HEK293T (cell line): ENCODE measurements around the gene MIPOL1.
"Not testable (repeated sequence)": the region's sequence is repeated elsewhere in the genome, so short reads cannot be mapped to it uniquely, and the experiment has no call there.

Experiments used
- CTCF ChIA-PET: fragments of 350-600 bp; formaldehyde crosslinking; extraction: SDS; loops from one replicate; lab custom pipeline; 2021; ENCODE audit warnings: antibody characterized with exemption, inconsistent platforms; lab: Yijun Ruan, JAX
- POLR2A ChIA-PET: fragments of 350-600 bp; formaldehyde crosslinking; extraction: SDS; loops from one replicate; lab custom pipeline; 2020; ENCODE audit warnings: antibody characterized with exemption, inconsistent platforms; lab: Yijun Ruan, JAX
- DNase-seq: peaks from one replicate; pipeline ENCODE4 v3.0.0; 2012; ENCODE audit warnings: mixed read lengths; ENCODE audit errors: extremely low spot score
- ARNT ChIP-seq: fragments of 450-650 bp; IDR thresholded peaks from 2 replicates; pipeline ENCODE4 v1.6.1; 2017; ENCODE audit warnings: mild to moderate bottlenecking
- BHLHE40 ChIP-seq: fragments of 450-650 bp; IDR thresholded peaks from 2 replicates; pipeline ENCODE4 v1.6.1; 2016; ENCODE audit warnings: mild to moderate bottlenecking, moderate library complexity, borderline replicate concordance
- CTBP1 ChIP-seq: fragments of 450-650 bp; IDR thresholded peaks from 2 replicates; pipeline ENCODE4 v1.6.1; 2016; ENCODE audit warnings: borderline replicate concordance
- ELF4 ChIP-seq: fragments of 450-650 bp; IDR thresholded peaks from 2 replicates; pipeline ENCODE4 v1.6.1; 2017; ENCODE audit warnings: antibody characterized with exemption
- FOXA1 ChIP-seq: fragments of 450-650 bp; IDR thresholded peaks from 2 replicates; pipeline ENCODE4 v1.6.1; 2016; ENCODE audit warnings: mild to moderate bottlenecking
- FOXK2 ChIP-seq: fragments of 450-650 bp; IDR thresholded peaks from 2 replicates; pipeline ENCODE4 v1.6.1; 2016; ENCODE audit warnings: mild to moderate bottlenecking
- FOXM1 ChIP-seq: fragments of 450-650 bp; IDR thresholded peaks from 2 replicates; pipeline ENCODE4 v1.6.1; 2017; ENCODE audit warnings: mild to moderate bottlenecking, borderline replicate concordance
- HDGF ChIP-seq: fragments of 450-650 bp; IDR thresholded peaks from 2 replicates; pipeline ENCODE4 v1.6.1; 2017; ENCODE audit warnings: antibody characterized with exemption, borderline replicate concordance
- L3MBTL2 ChIP-seq: fragments of 450-650 bp; conservative IDR thresholded peaks from 2 replicates; pipeline ENCODE4 v1.6.1; 2016; ENCODE audit warnings: mild to moderate bottlenecking
- LEF1 ChIP-seq: fragments of 450-650 bp; IDR thresholded peaks from 2 replicates; pipeline ENCODE4 v1.6.1; 2017; ENCODE audit warnings: mild to moderate bottlenecking, borderline replicate concordance
- NFRKB ChIP-seq: fragments of 450-650 bp; IDR thresholded peaks from 2 replicates; pipeline ENCODE4 v1.6.1; 2016; ENCODE audit warnings: mild to moderate bottlenecking, moderate library complexity
- PKNOX1 ChIP-seq: fragments of 450-650 bp; IDR thresholded peaks from 2 replicates; pipeline ENCODE4 v1.6.1; 2016
- SP1 ChIP-seq: fragments of 450-650 bp; IDR thresholded peaks from 2 replicates; pipeline ENCODE4 v1.6.1; 2017
- SUZ12 ChIP-seq: fragments of 450-650 bp; IDR thresholded peaks from 2 replicates; pipeline ENCODE4 v1.6.1; 2016; ENCODE audit warnings: mild to moderate bottlenecking
- TARDBP ChIP-seq: fragments of 450-650 bp; IDR thresholded peaks from 2 replicates; pipeline ENCODE4 v1.6.1; 2016

MIPOL1 gene

GRCh38 chr14:37311252-37311651 lies 113.5 kb downstream of the MIPOL1 start:
- POLR2A ChIA-PET: no interaction called here
- no peak for TF ChIP-seq HDGF
- TF ChIP-seq PKNOX1: no peak
- no peak for TF ChIP-seq SP1
- no peak for TF ChIP-seq FOXA1
- TF ChIP-seq LEF1: no peak
- no peak for TF ChIP-seq SUZ12

GRCh38 chr14:37318938-37319337 lies 121.2 kb downstream of the MIPOL1 start:
- ChIA-PET POLR2A (no interaction called here), CTCF (no interaction called here)
- DNase-seq: no peak
- TF ChIP-seq ARNT: no peak
- TF ChIP-seq PKNOX1: no peak
- no peak for TF ChIP-seq SUZ12
- TF ChIP-seq CTBP1: no peak
- no peak for TF ChIP-seq FOXK2
- no peak for TF ChIP-seq FOXA1
- TF ChIP-seq HDGF: no peak
- TF ChIP-seq L3MBTL2: no peak
- TF ChIP-seq ELF4: no peak
- TF ChIP-seq LEF1: no peak
- TF ChIP-seq NFRKB: no peak
- no peak for TF ChIP-seq SP1
- TF ChIP-seq FOXM1: no peak
- TF ChIP-seq TARDBP: no peak

More at GRCh38 chr14:37311252-37311651, 113.5 kb downstream of the MIPOL1 start:
- no peak for DNase-seq
- CTCF ChIA-PET: no interaction called here

GRCh38 chr14:37320106-37320505 lies 122.4 kb downstream of the MIPOL1 start:
- no peak for DNase-seq
- CTCF ChIA-PET: no interaction called here
- POLR2A ChIA-PET: no interaction called here
- TF ChIP-seq FOXM1 (no peak), LEF1 (no peak), TARDBP (no peak), PKNOX1 (no peak), FOXK2 (no peak), SP1 (no peak), ARNT (no peak)

- ChIA-PET POLR2A (no interaction called here), CTCF (no interaction called here)
- no peak for DNase-seq
- TF ChIP-seq PKNOX1 (no peak), L3MBTL2 (no peak), NFRKB (no peak), CTBP1 (no peak), HDGF (no peak), ELF4 (no peak), FOXA1 (no peak), FOXK2 (no peak), ARNT (no peak), BHLHE40 (no peak), TARDBP (no peak), LEF1 (no peak), FOXM1 (no peak)
Observed at GRCh38 chr14:37325332-37325731, 127.6 kb downstream of the MIPOL1 start.

GRCh38 chr14:37326434-37326833 lies 128.7 kb downstream of the MIPOL1 start:
- CTCF ChIA-PET: no interaction called here
- no peak for TF ChIP-seq FOXA1
- no peak for TF ChIP-seq TARDBP
- no peak for TF ChIP-seq BHLHE40
- no peak for TF ChIP-seq LEF1
- TF ChIP-seq L3MBTL2: no peak
- TF ChIP-seq FOXK2: no peak
- TF ChIP-seq SP1: no peak
- TF ChIP-seq FOXM1: no peak
- TF ChIP-seq PKNOX1: no peak
- TF ChIP-seq SUZ12: no peak
- no peak for TF ChIP-seq NFRKB
- TF ChIP-seq HDGF: no peak
- no peak for TF ChIP-seq CTBP1
- no peak for TF ChIP-seq ELF4
- TF ChIP-seq ARNT: no peak
- POLR2A ChIA-PET: no interaction called here
- DNase-seq: no peak

GRCh38 chr14:37327933-37328332 lies 130.2 kb downstream of the MIPOL1 start:
- POLR2A ChIA-PET, CTCF ChIA-PET: not testable (repeated sequence)

More at GRCh38 chr14:37327933-37328332, 130.2 kb downstream of the MIPOL1 start:
- not testable (repeated sequence) for DNase-seq
